Measurements from ENCODE around the gene IP6K2.

- TF ChIP-seq CTCF (IDR thresholded peaks at IDR 0.05) (no peak), POLR2A (IDR thresholded peaks at IDR 0.05) (no peak)
These were observed 33.0 kb downstream of the IP6K2 start for GRCh38 chr3:48684054-48684349.

All from thyroid gland (tissue), 4 donors.